OCI-LY3 (cell line): ENCODE data around the gene RPTN.

Experiments used
- H2AFZ ChIP-seq: fragments of 200-600, 300-600 bp; shearing (Covaris generic); 2 replicates; pipeline ENCODE4 v1.6.0; 2014; ENCODE audit warnings: antibody characterized with exemption, low read depth, low read length
- H3K27ac ChIP-seq: fragments of 200-600, 300-600 bp; sonication (generic); 2 replicates; pipeline ENCODE4 v1.5.1; 2014; ENCODE audit warnings: mild to moderate bottlenecking, low read length, moderate library complexity, mixed read lengths
- H3K27me3 ChIP-seq: fragments of 200-600, 300-600 bp; sonication (generic); 2 replicates; pipeline ENCODE4 v1.6.1; 2014; ENCODE audit warnings: low read depth, low read length, mixed read lengths
- H3K36me3 ChIP-seq: fragments of 200-600, 300-600 bp; sonication (generic); replicated peaks from 2 replicates; pipeline ENCODE3; 2014; ENCODE audit warnings: low read depth, low read length, mixed read lengths
- H3K4me1 ChIP-seq: fragments of 300-600, 200-600 bp; sonication (generic); 2 replicates; pipeline ENCODE4 v1.6.1; 2014; ENCODE audit warnings: low read length, mixed read lengths
- H3K4me2 ChIP-seq: fragments of 200-600, 300-600 bp; sonication (generic); 2 replicates; pipeline ENCODE4 v1.6.1; 2014; ENCODE audit warnings: low read length, mixed read lengths
- H3K4me3 ChIP-seq: fragments of 300-600, 200-600 bp; sonication (generic); 2 replicates; pipeline ENCODE4 v1.5.1; 2014; ENCODE audit warnings: antibody characterized with exemption, mild to moderate bottlenecking, low read length, moderate library complexity
- H3K79me2 ChIP-seq: fragments of 300-600, 200-600 bp; shearing (Covaris generic); 2 replicates; pipeline ENCODE4 v1.6.1; 2014; ENCODE audit warnings: mild to moderate bottlenecking, low read length, mixed read lengths
- H3K9ac ChIP-seq: fragments of 300-600, 200-600 bp; shearing (Covaris generic); 2 replicates; pipeline ENCODE4 v1.6.0; 2014; ENCODE audit warnings: mild to moderate bottlenecking, low read length, moderate library complexity
- H3K9me3 ChIP-seq: fragments of 200-600, 300-600 bp; shearing (Covaris generic); 2 replicates; pipeline ENCODE4 v1.6.1; 2014; ENCODE audit warnings: low read length, mixed read lengths; ENCODE audit not compliant: insufficient read depth
- H4K20me1 ChIP-seq: fragments of 200-600, 300-600 bp; sonication (generic); 2 replicates; pipeline ENCODE4 v1.6.1; 2016; ENCODE audit warnings: low read length, mixed read lengths; ENCODE audit not compliant: insufficient read depth
- EZH2phosphoT487 ChIP-seq: fragments of 200-600 bp; shearing (Covaris generic); IDR thresholded peaks from 2 replicates; pipeline ENCODE4 v1.6.1; 2018; ENCODE audit warnings: antibody characterized with exemption, mixed run types, low read depth
- TF ChIP-seq, protein P1 (sequence below): fragments of 200-600, 300-600 bp; sonication (generic); IDR thresholded peaks from 2 replicates; pipeline ENCODE4 v1.5.1; 2014; ENCODE audit warnings: antibody characterized with exemption, low read length, low read depth

The RPTN gene

DNA sequence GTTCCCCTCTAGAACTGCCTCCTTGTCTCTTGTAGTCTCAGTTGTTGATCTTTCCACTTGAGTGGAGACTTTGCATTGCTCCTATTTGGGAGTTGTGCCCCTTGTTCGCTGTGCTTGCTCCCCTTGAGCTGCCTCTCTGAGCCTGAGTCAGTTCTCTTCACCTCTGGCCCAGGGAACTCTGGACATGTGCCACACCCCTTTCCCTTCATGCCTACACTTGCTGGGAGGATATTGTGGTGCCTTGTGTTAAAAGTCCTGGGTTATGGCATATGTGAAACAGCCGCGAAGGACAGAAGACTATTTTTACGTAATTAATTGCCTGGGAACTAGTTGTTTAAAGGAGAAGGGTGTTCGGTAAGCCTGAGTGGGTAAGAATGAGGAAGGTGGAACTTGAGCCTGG lies 32.2 kb upstream of the RPTN start:
- no peaks in the 10 kb centered on the region for H3K36me3 ChIP-seq
- H3K79me2 ChIP-seq = no peaks in the 10 kb centered on the region
- no peaks in the 10 kb centered on the region for H4K20me1 ChIP-seq
- no peak overlapping the region for H3K4me2 ChIP-seq
- TF ChIP-seq, protein P1, sequence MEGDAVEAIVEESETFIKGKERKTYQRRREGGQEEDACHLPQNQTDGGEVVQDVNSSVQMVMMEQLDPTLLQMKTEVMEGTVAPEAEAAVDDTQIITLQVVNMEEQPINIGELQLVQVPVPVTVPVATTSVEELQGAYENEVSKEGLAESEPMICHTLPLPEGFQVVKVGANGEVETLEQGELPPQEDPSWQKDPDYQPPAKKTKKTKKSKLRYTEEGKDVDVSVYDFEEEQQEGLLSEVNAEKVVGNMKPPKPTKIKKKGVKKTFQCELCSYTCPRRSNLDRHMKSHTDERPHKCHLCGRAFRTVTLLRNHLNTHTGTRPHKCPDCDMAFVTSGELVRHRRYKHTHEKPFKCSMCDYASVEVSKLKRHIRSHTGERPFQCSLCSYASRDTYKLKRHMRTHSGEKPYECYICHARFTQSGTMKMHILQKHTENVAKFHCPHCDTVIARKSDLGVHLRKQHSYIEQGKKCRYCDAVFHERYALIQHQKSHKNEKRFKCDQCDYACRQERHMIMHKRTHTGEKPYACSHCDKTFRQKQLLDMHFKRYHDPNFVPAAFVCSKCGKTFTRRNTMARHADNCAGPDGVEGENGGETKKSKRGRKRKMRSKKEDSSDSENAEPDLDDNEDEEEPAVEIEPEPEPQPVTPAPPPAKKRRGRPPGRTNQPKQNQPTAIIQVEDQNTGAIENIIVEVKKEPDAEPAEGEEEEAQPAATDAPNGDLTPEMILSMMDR = no peak
- TF ChIP-seq EZH2phosphoT487 = no peak
- no peaks in the 10 kb centered on the region for H3K4me1 ChIP-seq
- H3K27me3 ChIP-seq = peaks cover 35% of the 10 kb centered on the region
- no peak overlapping the region for H3K9ac ChIP-seq
- no peak overlapping the region for H3K27ac ChIP-seq
- H3K4me3 ChIP-seq = no peak overlapping the region
- H3K9me3 ChIP-seq = no peaks in the 10 kb centered on the region
- H2AFZ ChIP-seq = no peak overlapping the region

- Histone ChIP-seq H3K9me3 (no peaks in the 10 kb centered on the region), H3K36me3 (no peaks in the 10 kb centered on the region), H3K4me3 (no peak overlapping the region), H3K4me1 (no peaks in the 10 kb centered on the region), H3K9ac (no peak overlapping the region), H4K20me1 (no peaks in the 10 kb centered on the region), H3K79me2 (no peaks in the 10 kb centered on the region), H3K4me2 (no peak overlapping the region), H2AFZ (no peak overlapping the region), H3K27me3 (peaks cover 35% of the 10 kb centered on the region), H3K27ac (no peak overlapping the region)
- TF ChIP-seq, protein P1 = no peak
- no peak for TF ChIP-seq EZH2phosphoT487
Observed at GRCh38 chr1:152190589-152190988, 31.6 kb upstream of the RPTN start.

- H3K4me2 ChIP-seq = peak overlapping the region; percentile 33
- no peak for TF ChIP-seq EZH2phosphoT487
- TF ChIP-seq, protein P1 = peak; percentile 93
- no peaks in the 10 kb centered on the region for H3K4me1 ChIP-seq
- no peak overlapping the region for H3K27ac ChIP-seq
- H3K36me3 ChIP-seq = no peaks in the 10 kb centered on the region
- H4K20me1 ChIP-seq = no peaks in the 10 kb centered on the region
- peak overlapping the region; percentile 27; the same call in 1 of the 2 replicates for H2AFZ ChIP-seq
- H3K79me2 ChIP-seq = no peaks in the 10 kb centered on the region
- H3K9ac ChIP-seq = no peak overlapping the region
- H3K9me3 ChIP-seq = no peaks in the 10 kb centered on the region
- H3K27me3 ChIP-seq = peaks cover 38% of the 10 kb centered on the region
- H3K4me3 ChIP-seq = no peak overlapping the region
Observed at GRCh38 chr1:152189657-152190442, 30.8 kb upstream of the RPTN start.

- Histone ChIP-seq H4K20me1 (no peaks in the 10 kb centered on the region), H3K9me3 (no peaks in the 10 kb centered on the region), H3K4me2 (peak overlapping the region; percentile 54), H3K4me1 (no peaks in the 10 kb centered on the region), H3K4me3 (peak overlapping the region; percentile 60), H3K27me3 (peaks cover 38% of the 10 kb centered on the region), H2AFZ (peak overlapping the region; percentile 75; the same call in 1 of the 2 replicates), H3K36me3 (no peaks in the 10 kb centered on the region), H3K79me2 (no peaks in the 10 kb centered on the region), H3K27ac (no peak overlapping the region), H3K9ac (no peak overlapping the region)
- TF ChIP-seq, protein P1 = peak; percentile 95
- TF ChIP-seq EZH2phosphoT487 = no peak
Observed at GRCh38 chr1:152188673-152189591, 29.9 kb upstream of the RPTN start.
